Esophagus squamous epithelium (tissue), 5 donors: ENCODE data around the gene RPTOR. TPM values are rescaled to one million over a fixed set of nuclear protein-coding genes. Genes with fewer than 3 reads are reported as not detected.

ENCODE experiments used
- DNase-seq: peaks from one replicate; lab custom pipeline; 2025; lab: John Stamatoyannopoulos, UW
- H3K27ac ChIP-seq, 4 donors: fragments of 200-600 bp; sonication (generic); one replicate each; pipeline ENCODE4 v1.5.1; 2016 to 2019; ENCODE audit warnings: mild to moderate bottlenecking in 1 of 4
- H3K27me3 ChIP-seq, 4 donors: fragments of 200-600 bp; sonication (generic); 1 replicate in 3 of 4; 2 replicates in 1 of 4; pipeline versions ENCODE4 v1.5.1 to v1.6.0; 2017 to 2021; ENCODE audit warnings: antibody characterized with exemption in 1 of 4
- H3K36me3 ChIP-seq, 3 donors: fragments of 200-600 bp; sonication (generic); one replicate each; pipeline ENCODE4 v1.5.1; 2016 to 2019
- H3K4me1 ChIP-seq, 3 donors: fragments of 200-600 bp; sonication (generic); one replicate each; pipeline ENCODE4 v1.5.1; 2017 to 2019
- H3K4me3 ChIP-seq, 4 donors: fragments of 200-600 bp; sonication (generic); 1 replicate in 3 of 4; 2 replicates in 1 of 4; pipeline ENCODE4 v1.5.1; 2016 to 2019; ENCODE audit warnings: mild to moderate bottlenecking in 2 of 4, moderate library complexity in 1 of 4
- H3K9me3 ChIP-seq, 3 donors: fragments of 200-600 bp; sonication (generic); one replicate each; pipeline ENCODE4 v1.5.1; 2016 to 2019
- CTCF ChIP-seq, 6 experiments: fragments of 450-650 bp in 4 of 6; fragments of 200-600 bp in 2 of 6; sonication (generic) in 2 of 6; IDR thresholded peaks; one replicate each; pipeline ENCODE4 v1.5.1; 2016 to 2019; ENCODE audit warnings: antibody characterized with exemption in 6 of 6, mild to moderate bottlenecking in 4 of 6, moderate library complexity in 4 of 6
- POLR2A ChIP-seq, 4 donors: fragments of 450-650 bp; IDR thresholded peaks; one replicate each; pipeline ENCODE4 v1.6.1; 2017; ENCODE audit warnings: antibody characterized with exemption in 4 of 4, mild to moderate bottlenecking in 4 of 4, moderate library complexity in 3 of 4
- WGBS, 2 donors: methylation state at CpG; one replicate each; pipeline ENCODE4 v1.1.5; 2018; 5-methylcytosine and 5-hydroxymethylcytosine counted together
- intact Hi-C: fragments of 100-400 bp; cut with DNase I; formaldehyde crosslinking; loops from one replicate; pipeline ENCODE4 v1.15.0; 2022
- total RNA-seq, 4 donors: library from RNA; depleted of rRNA; stranded (reverse); fragments of >200 nt; gene quantifications; one replicate each; pipeline ENCODE4 v1.1.0, GENCODE V29; 2016
- donor health status: DM: yes; HTN: yes; CAD: no.

The RPTOR gene
- total RNA-seq, 4 donors from 2014 or later: 11.7 to 27.8 (median 22.8) TPM

- 75 to 80% methylated on average over 26 to 29 of the region's 30 CpGs for WGBS, 2 donors
- no peak for DNase-seq
- intact Hi-C loops: no loop called here
- Histone ChIP-seq H3K36me3 (peaks cover 0 to 27% (median 0%) of the 10 kb centered on the region in 3 donors), H3K9me3 (no peaks in the 10 kb centered on the region), H3K27me3 (no peaks in the 10 kb centered on the region), H3K4me1 (peaks cover 0 to 8% (median 5%) of the 10 kb centered on the region in 3 donors), H3K4me3 (peak overlapping the region in 1 of 4 donors; percentile 18), H3K27ac (peak overlapping the region; percentile 30 to 83 (median 66))
- TF ChIP-seq CTCF (IDR thresholded peaks at IDR 0.05) (no peak), POLR2A (IDR thresholded peaks at IDR 0.05) (no peak)
Measured at GRCh38 chr17:80751070-80751945, 206.7 kb downstream of the RPTOR start.

GRCh38 chr17:80751946-80752581, 207.4 kb downstream of the RPTOR start:
- WGBS, 2 donors: 63 to 80% methylated on average over 6 of the region's 6 CpGs
- H3K9me3 ChIP-seq: no peaks in the 10 kb centered on the region
- TF ChIP-seq POLR2A (IDR thresholded peaks at IDR 0.05) (no peak), CTCF (IDR thresholded peaks at IDR 0.05) (no peak)
- H3K36me3 ChIP-seq: peaks cover 0 to 32% (median 0%) of the 10 kb centered on the region in 3 donors
- no peaks in the 10 kb centered on the region for H3K27me3 ChIP-seq
- H3K27ac ChIP-seq: peak overlapping the region in 3 of 4 donors; percentile 66 to 83 (median 67)
- intact Hi-C loops: no loop called here
- no peak for DNase-seq
- H3K4me1 ChIP-seq: peaks cover 0 to 8% (median 5%) of the 10 kb centered on the region in 3 donors
- no peak overlapping the region for H3K4me3 ChIP-seq

- Histone ChIP-seq H3K27me3 (no peaks in the 10 kb centered on the region), H3K4me1 (peaks cover 0 to 12% (median 8%) of the 10 kb centered on the region in 3 donors), H3K27ac (no peak overlapping the region), H3K9me3 (no peaks in the 10 kb centered on the region), H3K36me3 (peaks cover 0 to 42% (median 0%) of the 10 kb centered on the region in 3 donors), H3K4me3 (no peak overlapping the region)
- TF ChIP-seq CTCF (IDR thresholded peaks at IDR 0.05) (no peak), POLR2A (IDR thresholded peaks at IDR 0.05) (no peak)
- no peak for DNase-seq
- WGBS, 2 donors: 85 to 91% methylated on average over 16 to 17 of the region's 17 CpGs
- intact Hi-C loops: no loop called here
Measured at GRCh38 chr17:80753685-80754345, 209.2 kb downstream of the RPTOR start.

DNA sequence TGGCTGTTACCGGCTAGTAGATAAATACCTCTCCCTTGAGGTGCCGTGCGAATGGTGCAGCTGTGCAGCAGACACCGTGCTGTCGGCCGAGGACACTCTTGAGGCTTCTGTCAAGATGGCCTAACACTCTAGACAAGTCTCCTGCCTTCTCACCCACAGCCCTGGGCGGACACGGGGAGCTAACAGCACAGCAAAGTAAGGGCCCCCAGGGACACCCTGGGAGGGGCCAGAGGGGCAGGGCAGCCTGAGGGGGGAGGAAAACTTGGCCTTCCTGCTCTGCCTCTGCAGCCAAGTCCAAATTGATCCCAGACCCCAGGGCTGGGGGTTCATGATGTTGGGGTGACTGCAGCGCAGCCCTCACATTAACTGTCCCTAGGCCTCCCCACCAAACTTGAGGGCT, 210.2 kb downstream of the RPTOR start:
- H3K36me3 ChIP-seq: peaks cover 0 to 42% (median 0%) of the 10 kb centered on the region in 3 donors
- no peak overlapping the region for H3K27ac ChIP-seq
- no peaks in the 10 kb centered on the region for H3K27me3 ChIP-seq
- TF ChIP-seq POLR2A (IDR thresholded peaks at IDR 0.05) (no peak), CTCF (IDR thresholded peaks at IDR 0.05) (no peak)
- H3K4me3 ChIP-seq: no peak overlapping the region
- no peak for DNase-seq
- 75 to 97% methylated on average over 4 to 6 of the region's 9 CpGs for WGBS, 2 donors
- no peaks in the 10 kb centered on the region for H3K9me3 ChIP-seq
- H3K4me1 ChIP-seq: peaks cover 0 to 22% (median 8%) of the 10 kb centered on the region in 3 donors
- intact Hi-C loops: no loop called here
